HG03039 (cell line): Measurements from ENCODE around the gene ZSCAN21.

Experiments
- ATAC-seq: cut with Tn5 transposase; IDR thresholded peaks from one replicate; pipeline ENCODE4 v1.9.1; 2021; ENCODE audit warnings: mild to moderate bottlenecking, moderate library complexity; ENCODE audit not compliant: unreplicated experiment

Gene ZSCAN21

DNA sequence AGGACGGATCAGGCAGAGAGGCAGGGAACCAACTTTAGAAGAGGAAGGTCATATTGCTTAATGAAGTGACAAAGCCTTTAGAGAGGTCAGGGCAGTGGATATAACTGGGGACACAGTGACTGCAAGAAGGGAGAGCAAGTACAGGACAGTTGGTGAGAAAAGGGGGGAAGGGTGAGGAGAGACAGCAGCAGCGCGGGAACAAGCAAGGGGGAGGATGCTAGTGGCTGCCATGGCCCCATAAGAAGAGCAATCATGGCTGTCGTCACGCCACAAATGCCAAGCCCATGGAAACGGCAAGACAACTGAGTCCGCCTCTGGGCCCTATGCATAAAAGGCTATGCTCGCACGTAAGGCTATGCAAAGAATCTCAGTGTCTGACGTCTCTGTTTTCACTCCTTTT lies 22.9 kb downstream of the ZSCAN21 start:
- no peak for ATAC-seq

DNA sequence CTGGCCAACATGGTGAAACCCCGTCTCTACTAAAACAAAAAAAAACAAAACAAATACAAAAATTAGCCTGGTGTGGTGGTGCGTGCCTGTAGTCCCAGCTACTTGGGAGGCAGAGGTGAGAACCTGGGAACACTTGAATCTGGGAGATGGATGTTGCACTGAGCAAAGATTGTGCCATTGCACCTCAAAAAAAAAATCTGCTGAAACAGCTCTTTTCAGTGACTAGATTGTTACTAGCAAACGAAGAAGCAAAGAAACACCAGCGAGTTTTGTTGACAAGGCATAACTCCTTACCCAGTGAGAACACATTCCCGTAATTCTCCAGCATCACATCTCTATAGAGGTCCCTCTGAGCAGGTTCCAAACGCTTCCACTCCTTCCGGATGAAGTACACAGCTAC lies 25.3 kb downstream of the ZSCAN21 start:
- no peak for ATAC-seq

DNA sequence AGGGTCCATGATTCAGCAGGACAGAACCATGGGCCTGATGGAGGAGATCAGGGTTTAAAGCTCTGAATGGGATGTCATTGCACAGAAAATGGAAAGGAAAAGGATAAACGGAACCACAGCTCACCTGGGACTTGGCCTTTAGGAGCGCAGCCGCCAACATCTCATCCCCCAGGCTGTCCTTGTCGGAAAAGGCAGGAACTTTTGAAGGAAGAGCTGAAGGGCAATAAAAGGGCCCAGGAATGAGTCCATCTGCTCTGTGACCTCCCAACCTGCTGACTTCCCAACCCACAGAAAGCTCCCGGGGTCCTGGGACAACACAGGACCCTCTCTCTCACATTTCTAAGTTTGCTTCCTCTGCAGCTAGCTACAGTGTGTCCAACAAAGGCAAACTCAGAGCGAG lies 25.8 kb downstream of the ZSCAN21 start:
- no peak for ATAC-seq

DNA sequence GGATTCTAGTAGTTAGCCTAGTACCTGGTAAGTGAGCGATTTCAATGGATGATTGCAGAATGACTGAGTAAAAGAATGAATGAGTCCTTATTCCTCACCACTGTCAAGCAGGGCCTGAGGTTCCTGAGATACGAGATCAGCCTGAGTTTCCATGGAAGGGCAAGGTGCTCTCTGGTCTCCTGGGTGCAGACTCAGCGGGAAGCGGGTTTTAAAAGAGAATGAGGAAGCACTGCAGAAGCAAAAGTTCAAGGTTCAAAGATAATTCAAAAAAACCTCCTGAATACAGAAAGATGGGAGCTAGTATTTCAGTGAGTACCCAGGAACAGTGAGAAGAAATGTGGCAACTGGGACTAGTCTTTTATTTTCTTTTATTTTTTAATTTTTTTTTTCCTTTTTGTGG lies 27.6 kb downstream of the ZSCAN21 start:
- ATAC-seq: no peak

DNA sequence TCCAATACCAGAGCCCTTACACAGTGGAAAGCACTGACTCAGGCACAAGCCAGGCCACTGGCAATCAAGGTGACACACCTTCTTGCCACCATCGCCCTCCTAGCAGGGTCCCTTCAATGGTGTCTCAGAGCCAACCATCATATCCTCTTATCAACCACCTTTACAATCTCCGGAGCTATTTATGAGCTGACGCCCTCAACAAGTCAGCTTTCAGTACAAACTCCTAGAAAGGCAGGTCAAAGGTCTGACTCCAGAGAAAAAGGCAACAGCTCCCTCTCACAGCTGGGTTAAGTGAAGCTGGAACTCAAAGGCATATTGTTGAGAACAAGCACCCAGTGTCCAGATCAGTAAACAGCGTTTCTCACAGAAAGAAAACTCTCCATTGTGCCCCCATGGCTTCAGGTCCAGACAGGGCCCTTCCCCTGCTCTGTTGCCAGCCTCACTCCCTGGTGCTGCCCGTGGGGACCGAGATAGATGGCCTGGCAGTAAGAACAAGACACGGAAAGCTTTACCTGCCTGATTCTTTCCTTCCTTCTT lies 29.5 kb downstream of the ZSCAN21 start:
- no peak for ATAC-seq

DNA sequence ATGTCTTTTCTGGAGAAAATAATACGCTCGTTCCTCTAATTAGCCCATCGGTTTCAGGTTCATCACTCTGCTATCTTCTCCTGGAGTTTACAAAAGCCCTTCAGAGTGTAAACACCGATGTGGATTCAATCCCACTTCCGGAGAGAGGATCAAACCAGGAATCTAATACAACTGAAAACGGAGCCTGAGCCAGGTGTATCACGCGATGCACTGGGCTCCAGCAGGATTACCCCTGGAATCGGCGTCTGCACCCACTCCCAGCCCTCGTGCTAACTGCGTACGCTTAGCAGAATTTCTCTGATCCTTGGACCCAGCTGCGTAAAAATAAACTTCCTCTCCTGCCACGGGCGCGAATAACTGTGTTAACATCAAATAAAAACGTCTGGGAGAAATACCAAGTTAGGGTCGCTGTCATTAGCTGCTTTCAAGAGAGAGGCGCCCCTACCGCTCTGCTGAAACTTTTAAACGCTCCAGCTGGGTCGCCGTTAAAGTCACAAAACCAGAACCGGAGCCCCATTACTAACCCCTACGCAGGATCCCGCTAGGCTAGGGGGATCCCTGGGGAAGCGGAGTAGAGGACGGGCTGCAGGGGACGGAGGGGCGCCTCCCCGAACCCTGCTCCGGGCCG lies 31.4 kb downstream of the ZSCAN21 start:
- no peak for ATAC-seq

DNA sequence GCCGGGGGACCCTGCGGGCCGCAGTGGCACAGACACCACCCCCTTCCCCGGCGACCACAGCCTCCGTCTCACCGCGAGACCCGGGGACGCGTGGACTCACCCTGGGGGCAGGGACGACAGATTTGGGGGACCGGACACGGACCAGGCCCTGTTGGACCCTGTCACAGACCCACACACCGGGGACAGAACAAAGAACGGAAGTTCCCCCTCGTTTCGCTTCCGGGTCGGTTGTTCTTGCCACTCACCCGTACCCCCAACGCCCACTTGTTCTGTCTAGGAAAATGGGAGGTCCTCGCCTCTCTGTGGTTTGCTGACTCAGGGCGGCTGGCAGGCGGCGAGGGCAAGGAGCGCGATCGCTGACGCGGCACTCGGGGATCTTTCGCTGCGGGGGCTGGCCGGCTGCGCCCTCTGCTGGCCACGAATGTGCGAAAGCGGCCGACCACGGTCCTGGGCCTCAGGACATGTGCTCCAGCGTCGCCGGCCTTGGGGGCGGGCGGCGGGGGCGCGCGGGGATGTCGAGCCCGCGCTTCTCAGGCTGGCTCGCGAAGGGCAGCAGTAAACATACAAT lies 32.0 kb downstream of the ZSCAN21 start, which contains the start of gene ZNF3:
Gene ZNF3 (minus strand): TSS at position 189 of the 568 bp plus-strand sequence. CDS start 4,366 bp downstream, outside the sequence.
- peak; percentile 78 for ATAC-seq

DNA sequence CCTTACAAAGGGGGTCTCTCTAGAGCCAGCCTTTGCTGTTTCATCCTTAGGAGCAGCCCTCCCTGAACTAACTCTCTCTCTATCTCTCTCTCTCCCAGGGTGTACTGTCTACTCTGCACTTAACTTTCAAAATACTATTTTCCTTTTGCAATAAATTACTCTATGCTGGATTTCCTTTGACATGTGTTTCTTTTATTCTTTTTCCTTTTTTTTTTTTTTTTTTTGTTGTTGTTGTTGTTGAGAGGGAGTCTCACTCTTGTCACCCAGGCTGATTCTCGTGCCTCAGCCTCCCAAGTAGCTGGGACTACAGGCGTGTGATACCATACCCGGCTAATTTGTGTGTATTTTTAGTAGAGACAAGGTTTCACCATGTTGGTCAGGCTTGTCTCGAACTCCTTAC lies 33.4 kb downstream of the ZSCAN21 start:
- ATAC-seq: peak; percentile 0

DNA sequence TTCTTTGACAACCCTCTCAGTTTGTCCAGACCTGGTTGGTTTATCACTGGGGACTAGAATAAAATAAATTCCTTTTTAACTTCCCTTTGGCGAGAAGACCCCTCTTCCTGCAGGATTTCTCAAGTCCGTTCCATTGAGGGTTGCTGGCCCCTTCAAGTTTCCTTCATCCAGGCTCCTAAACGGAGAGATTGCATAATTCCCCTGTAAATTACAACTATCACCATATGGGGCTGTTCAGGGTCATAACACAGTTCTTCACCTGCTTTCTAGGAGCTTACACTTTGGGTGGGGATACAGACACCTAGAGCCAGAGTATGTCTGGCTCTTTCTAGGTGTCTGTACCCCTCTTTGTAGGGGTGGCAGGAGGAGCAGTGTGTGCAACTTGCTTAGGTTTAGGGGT lies 35.9 kb downstream of the ZSCAN21 start:
- ATAC-seq: no peak

DNA sequence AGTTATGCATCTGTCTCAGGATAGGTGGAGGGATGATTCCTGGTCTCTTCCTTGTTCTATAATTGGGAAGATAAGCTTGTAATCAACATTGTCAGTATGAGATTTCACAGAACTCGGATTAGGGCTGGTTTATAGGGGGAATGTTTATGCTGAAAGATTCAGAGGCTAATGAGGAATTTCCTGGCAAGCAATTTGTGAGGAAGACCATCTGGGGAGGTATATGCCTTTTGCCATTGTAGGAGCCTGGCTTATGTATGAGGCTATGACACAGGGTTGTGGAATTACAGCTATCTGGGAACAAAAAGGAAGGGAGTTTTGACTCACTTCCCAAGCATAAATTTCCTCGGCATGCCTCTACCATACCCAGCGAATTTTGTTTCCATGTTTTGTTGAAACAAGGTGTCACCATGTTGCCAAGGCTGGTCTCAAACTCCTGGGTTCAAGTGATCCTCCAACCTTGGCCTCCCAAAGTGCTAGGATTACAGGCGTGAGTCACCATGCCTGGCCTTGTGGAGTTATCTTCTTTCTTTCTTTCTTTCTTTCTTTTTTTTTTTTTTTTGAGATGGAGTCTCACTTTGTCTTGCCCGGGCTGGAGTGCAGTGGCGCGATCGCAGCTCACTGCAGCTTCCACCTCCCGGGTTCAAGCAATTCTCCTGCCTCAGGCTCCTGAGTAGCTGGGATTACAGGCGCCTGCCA lies 37.6 kb downstream of the ZSCAN21 start:
- ATAC-seq: no peak

DNA sequence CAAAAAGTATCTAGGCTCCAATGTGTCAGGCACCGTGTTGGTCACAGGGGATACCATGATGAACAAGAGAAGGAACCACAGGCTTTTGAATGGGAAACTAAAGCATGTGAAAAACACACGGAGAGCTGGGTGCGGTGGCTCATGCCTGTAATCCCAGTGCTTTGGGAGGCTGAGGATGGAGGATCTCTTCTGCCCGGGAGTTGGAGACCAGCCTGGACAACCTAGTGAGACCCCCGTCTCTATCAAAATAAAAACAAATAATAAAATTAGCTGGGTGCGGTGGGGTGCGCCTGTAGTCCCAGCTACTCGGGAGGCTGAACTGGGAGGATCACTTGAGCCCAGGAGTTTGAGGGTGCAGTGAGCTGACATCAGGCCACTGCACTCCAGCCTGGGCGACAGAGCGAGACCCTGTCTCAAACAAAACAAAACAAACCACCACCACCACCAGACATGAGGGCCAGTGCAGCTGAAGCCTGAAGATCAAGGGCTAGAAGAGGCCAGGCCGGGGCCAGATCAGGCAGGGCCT lies 38.6 kb downstream of the ZSCAN21 start:
- ATAC-seq: no peak

DNA sequence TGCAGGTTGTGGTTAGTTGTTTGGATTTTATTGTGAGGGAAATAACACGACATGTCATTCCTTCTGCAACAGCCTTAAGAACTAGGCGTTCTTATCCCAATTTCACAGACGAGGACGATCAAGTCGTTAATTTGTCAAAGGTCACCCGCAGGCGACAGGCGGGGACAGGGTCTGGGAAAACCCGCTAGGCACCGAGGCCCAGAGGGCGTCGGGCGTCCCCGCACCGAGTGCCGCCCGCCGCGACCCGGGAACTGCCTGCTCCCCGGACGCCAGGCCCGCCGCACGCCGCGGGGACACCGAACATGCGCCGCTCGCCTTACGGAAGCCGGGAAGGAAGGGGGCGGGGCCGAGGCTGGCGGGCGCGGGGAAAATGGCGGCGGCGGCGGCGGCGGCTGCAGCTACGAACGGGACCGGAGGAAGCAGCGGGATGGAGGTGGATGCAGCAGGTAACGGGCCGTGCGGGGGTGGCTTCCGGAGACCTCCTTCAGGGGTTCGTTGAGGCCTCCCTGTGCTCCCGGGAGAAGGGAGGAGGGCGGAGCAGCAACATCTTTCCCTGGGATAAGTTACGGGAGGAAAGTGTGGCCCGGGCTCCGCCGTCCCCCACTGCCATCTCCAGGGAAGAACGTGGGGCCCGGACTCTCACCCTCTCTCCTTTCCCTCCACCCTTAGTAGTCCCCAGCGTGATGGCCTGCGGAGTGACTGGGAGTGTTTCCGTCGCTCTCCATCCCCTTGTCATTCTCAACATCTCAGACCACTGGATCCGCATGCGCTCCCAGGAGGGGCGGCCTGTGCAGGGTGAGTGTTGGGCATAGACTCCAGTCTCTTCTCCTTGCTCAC lies 39.3 kb downstream of the ZSCAN21 start, which contains the start of gene COPS6:
Gene COPS6 (plus strand): TSS at position 349 of the 837 bp plus-strand sequence. CDS start 22 bp downstream, at position 371.
- ATAC-seq: peak; percentile 52

DNA sequence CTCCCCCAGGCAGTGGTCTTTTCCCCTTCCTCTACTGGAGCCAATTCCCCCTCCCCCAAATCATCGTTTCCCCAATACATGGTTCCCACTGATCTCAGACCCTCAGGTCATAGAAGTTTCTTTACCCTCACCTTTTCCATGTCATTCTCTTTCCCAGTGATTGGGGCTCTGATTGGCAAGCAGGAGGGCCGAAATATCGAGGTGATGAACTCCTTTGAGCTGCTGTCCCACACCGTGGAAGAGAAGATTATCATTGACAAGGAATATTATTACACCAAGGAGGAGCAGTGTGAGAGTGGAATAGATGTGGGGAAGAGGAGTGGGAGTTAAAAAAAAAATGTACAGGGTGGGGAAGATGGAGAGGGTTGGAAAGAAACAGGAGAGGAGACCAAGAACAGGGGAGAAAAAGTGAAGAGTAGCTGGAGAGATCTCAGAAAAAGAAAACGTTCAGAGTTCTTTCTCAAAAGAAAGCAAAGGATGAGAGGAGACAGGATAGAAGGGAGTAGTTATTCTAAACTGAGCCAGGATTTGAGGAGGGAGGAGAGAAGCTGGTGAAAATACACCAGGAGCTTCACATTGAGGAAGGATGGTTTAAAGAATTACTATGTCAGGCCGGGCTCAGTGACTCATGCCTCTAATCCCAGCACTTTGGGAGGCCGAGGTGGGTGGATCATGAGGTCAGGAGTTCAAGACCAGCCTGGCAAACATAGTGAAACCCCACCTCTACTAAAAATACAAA lies 40.1 kb downstream of the ZSCAN21 start:
- ATAC-seq: no peak

DNA sequence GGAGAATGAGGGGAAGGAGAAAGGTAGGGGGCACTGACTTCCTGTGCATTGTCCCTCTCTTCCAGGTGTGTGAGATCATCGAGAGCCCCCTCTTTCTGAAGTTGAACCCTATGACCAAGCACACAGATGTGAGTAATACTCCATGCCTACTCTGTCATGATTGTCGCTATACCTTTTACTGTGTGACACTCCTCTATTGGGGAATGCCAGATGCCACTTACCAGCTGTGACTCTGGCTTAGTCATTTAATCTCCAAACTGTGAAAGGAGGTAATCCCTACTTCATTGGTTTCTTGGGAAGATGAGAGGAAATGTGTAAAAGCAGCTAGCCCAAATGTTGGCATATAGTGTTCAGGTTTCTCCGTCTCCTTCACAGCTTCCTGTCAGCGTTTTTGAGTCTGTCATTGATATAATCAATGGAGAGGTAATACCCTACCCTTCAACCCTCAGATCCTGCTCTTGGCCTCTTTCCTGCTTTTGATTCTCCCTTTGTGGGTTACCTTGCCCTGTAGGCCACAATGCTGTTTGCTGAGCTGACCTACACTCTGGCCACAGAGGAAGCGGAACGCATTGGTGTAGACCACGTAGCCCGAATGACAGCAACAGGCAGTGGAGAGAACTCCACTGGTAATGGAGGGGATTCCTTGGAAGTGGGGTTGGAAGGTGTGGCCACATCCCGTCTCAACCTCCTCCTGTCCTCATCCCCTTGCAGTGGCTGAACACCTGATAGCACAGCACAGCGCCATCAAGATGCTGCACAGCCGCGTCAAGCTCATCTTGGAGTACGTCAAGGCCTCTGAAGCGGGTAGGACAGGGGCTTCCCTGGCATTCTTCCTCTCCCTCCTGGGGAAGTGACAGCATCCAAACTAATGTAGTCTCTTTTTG lies 41.2 kb downstream of the ZSCAN21 start:
- no peak for ATAC-seq

DNA sequence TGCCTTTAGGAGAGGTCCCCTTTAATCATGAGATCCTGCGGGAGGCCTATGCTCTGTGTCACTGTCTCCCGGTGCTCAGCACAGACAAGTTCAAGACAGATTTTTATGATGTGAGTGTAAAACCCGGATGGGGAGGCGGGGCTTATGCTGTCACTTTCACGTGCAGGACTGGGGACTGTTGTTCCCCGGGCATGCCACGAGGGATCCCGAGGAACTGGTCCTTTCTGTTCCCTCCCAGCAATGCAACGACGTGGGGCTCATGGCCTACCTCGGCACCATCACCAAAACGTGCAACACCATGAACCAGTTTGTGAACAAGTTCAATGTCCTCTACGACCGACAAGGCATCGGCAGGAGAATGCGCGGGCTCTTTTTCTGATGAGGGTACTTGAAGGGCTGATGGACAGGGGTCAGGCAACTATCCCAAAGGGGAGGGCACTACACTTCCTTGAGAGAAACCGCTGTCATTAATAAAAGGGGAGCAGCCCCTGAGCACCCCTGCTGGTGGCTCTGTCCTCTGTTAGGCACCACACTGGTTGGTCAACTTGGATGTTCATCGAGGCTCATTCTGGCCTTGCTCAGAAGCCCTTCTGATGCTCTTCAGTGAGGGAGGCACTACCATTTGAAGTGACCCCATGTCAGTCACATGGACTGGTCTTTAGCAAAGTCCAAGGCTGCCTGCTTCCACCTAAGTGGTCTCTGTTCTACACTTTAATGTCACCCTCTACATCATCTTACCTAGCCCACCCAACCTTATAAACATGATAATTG lies 42.0 kb downstream of the ZSCAN21 start:
- ATAC-seq: no peak

DNA sequence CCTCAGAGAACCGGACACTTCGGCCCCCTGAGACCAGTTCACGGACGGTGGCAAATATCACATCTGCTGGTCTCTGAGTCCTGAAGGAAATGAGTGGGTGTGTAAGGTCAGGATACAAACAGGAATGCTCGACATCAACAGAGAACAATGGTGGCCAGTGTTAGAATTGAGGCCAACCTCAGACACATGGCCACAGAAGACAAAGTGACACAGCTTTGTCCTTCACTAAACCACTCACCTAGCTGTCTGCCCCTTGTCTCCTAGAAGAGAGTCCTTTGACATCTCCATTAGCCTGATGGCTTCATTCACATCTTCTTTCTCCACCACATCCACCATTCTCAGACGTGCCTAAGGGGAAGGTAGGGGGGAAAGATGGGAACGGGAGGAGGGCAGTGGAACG lies 43.5 kb downstream of the ZSCAN21 start:
- ATAC-seq: no peak

DNA sequence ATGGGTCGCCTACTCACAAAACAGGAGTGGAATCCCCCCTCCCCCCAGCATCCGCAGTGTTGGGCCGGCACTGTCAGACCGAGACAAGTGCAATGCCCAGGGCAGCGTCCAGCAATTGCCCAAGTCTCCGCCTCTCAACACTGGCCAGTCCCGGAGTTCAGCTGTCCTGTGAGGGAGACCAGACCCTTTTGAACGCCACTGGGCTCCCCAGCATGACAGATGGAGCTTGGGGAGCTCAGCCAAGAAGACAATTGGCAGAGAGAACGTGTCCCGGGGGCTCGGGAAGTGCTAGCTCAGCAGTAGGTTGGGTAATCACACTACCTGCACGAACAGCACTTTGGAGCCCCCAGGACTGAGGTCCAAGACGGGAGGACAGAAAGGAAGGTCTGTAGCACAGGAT lies 43.9 kb downstream of the ZSCAN21 start:
- no peak for ATAC-seq

DNA sequence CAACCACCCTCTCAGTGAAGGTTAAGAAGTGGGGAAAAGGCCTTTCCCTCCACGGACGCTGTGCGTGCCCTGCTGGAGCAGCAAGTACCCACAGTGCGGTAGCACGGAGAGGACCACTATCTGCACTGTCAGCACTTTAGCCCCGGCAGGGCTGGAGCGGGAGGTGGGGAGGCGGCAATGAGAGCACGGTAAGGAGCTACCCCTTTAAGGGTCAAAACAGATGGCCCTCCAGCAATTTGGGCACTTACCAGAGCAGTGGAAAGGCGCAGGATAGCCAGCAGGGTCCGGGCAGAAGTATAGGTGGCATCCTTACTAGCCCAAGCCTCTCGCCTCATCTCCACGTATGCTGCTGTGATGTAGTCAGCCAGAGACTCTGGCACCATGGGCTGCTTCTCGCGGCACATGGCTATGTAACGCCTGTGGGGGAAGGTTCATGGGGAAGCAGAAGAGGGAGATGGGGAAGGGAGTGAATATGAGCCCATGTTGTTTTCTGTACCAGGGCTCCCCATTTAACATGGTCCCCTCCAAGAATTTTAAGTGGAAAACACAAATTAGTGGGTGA lies 44.4 kb downstream of the ZSCAN21 start:
- no peak for ATAC-seq
